ENCODE data around the gene RALGAPA1. TPM values are rescaled to one million over a fixed set of nuclear protein-coding genes. Genes with fewer than 3 reads are reported as not detected.

Gene RALGAPA1
- total and polyA plus RNA-seq, 2 experiments from 2014 or later, result 7.5 to 22.2 TPM

- Histone ChIP-seq H3K4me1 (ENCODE audit: insufficient read depth) (no peaks in the 10 kb centered on the region), H3K9ac (no peak overlapping the region)
Observed at GRCh38 chr14:35571598-35571997, 237.5 kb downstream of the RALGAPA1 start.

DNA sequence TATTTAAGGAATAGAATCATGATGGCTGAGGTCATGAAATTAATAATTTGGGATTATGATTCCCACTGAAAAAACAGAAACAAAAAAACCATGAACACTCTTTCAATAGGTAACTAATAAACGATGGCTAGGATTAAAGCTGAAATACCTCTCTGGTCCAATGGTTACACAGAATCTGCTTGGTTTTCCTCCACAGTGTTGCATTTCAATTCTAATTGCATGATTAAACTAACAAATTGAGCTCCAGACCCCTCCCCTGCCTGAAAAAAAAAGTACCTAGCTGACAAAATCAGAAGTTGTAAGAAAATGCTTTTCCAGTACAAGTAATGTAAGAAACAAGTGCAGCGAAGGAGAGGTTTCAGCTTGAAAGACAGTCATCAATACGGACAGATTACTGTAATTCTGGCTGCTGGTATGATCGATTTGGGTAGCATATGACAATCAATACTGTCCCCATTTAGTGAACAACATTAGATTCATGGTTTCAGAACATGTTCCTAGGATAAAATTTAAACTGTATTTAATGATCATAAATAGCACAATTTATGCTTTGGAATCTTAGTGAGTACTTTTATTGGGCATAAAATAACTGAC lies 243.1 kb downstream of the RALGAPA1 start:
- H3K4me2 ChIP-seq (ENCODE audit: unreplicated experiment), result no peak overlapping the region
- no peak for DNase-seq
- H3K27me3 ChIP-seq (replicated peaks; ENCODE audit: insufficient read depth), result no peaks in the 10 kb centered on the region
- no peak overlapping the region for H2AFZ ChIP-seq
- H3K9me3 ChIP-seq (ENCODE audit: low read depth), result no peaks in the 10 kb centered on the region
- H3K27ac ChIP-seq, result no peak overlapping the region
- H3K9ac ChIP-seq, result no peak overlapping the region
- no peak for TF ChIP-seq EZH2phosphoT487 (IDR thresholded peaks at IDR 0.05; ENCODE audit: insufficient read depth, low read depth)
- TF ChIP-seq EZH2 (IDR thresholded peaks at IDR 0.05; ENCODE audit: insufficient read depth, poor library complexity, severe bottlenecking), result no peak
- no peaks in the 10 kb centered on the region for H3F3A ChIP-seq (ENCODE audit: insufficient read depth)
- H3K79me2 ChIP-seq (ENCODE audit: insufficient read depth), result no peaks in the 10 kb centered on the region
- 93 to 98% methylated on average over 4 of the region's 4 CpGs for WGBS, 2 experiments (ENCODE audit: low coverage in 1 of 2, low lambda C conversion rate in 2 of 2, missing lambda C conversion rate in 2 of 2)
- H3K4me1 ChIP-seq (ENCODE audit: insufficient read depth), result no peaks in the 10 kb centered on the region
- no peaks in the 10 kb centered on the region for H3K9me2 ChIP-seq (ENCODE audit: insufficient read depth)
- H4K20me1 ChIP-seq (ENCODE audit: insufficient read depth), result no peaks in the 10 kb centered on the region
- in situ Hi-C loops (cut with MboI), result no loop called here
- H3K36me3 ChIP-seq (ENCODE audit: low read depth), result no peaks in the 10 kb centered on the region
- no peak overlapping the region for H3K4me3 ChIP-seq

More at GRCh38 chr14:35571598-35571997, 237.5 kb downstream of the RALGAPA1 start:
- Histone ChIP-seq H3K9me2 (ENCODE audit: insufficient read depth) (no peaks in the 10 kb centered on the region), H3K9me3 (ENCODE audit: low read depth) (no peaks in the 10 kb centered on the region), H3F3A (ENCODE audit: insufficient read depth) (no peaks in the 10 kb centered on the region), H3K27me3 (replicated peaks; ENCODE audit: insufficient read depth) (no peaks in the 10 kb centered on the region), H3K36me3 (ENCODE audit: low read depth) (peaks cover 7% of the 10 kb centered on the region; the same call in 1 of the 2 replicates), H2AFZ (no peak overlapping the region), H3K4me3 (no peak overlapping the region), H3K27ac (no peak overlapping the region), H3K4me2 (ENCODE audit: unreplicated experiment) (no peak overlapping the region), H3K79me2 (ENCODE audit: insufficient read depth) (no peaks in the 10 kb centered on the region), H4K20me1 (ENCODE audit: insufficient read depth) (no peaks in the 10 kb centered on the region)
- WGBS, 2 experiments (ENCODE audit: low coverage in 1 of 2, low lambda C conversion rate in 2 of 2, missing lambda C conversion rate in 2 of 2), result 96 to 99% methylated on average over 8 of the region's 8 CpGs
- TF ChIP-seq EZH2phosphoT487 (IDR thresholded peaks at IDR 0.05; ENCODE audit: insufficient read depth, low read depth), result no peak
- TF ChIP-seq EZH2 (IDR thresholded peaks at IDR 0.05; ENCODE audit: insufficient read depth, poor library complexity, severe bottlenecking), result no peak
- DNase-seq, result no peak
- in situ Hi-C loops (cut with MboI), result no loop called here

DNA sequence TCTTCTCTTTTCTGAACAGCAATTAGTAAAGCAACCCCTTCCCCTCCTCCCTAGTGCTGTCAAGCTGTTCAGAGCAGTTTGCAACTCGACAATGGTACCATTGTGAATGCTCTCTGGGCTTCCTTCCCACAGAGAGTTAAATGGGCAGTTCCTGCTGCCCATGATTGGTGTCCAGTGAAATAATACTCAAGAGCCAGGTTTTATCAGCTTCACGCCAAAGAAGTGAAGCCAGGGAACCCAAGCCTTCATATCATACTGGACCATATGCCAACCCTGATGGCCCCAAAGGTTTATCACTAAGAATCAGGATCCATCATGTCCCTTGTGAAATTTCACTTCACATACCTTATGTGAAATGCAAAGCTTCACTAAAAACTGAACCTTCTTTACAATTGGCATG lies 250.4 kb downstream of the RALGAPA1 start:
- Histone ChIP-seq H3K4me1 (ENCODE audit: insufficient read depth) (peaks cover 5% of the 10 kb centered on the region), H3K9me2 (ENCODE audit: insufficient read depth) (no peaks in the 10 kb centered on the region), H3K9me3 (ENCODE audit: low read depth) (no peaks in the 10 kb centered on the region), H4K20me1 (ENCODE audit: insufficient read depth) (no peaks in the 10 kb centered on the region), H3K4me2 (ENCODE audit: unreplicated experiment) (no peak overlapping the region), H3K36me3 (ENCODE audit: low read depth) (no peaks in the 10 kb centered on the region), H3K27me3 (replicated peaks; ENCODE audit: insufficient read depth) (no peaks in the 10 kb centered on the region), H3K27ac (no peak overlapping the region), H2AFZ (no peak overlapping the region), H3K79me2 (ENCODE audit: insufficient read depth) (no peaks in the 10 kb centered on the region), H3F3A (ENCODE audit: insufficient read depth) (peaks cover 17% of the 10 kb centered on the region; the same call in 1 of the 2 replicates), H3K4me3 (no peak overlapping the region), H3K9ac (no peak overlapping the region)
- in situ Hi-C loops (cut with MboI), result no loop called here
- TF ChIP-seq EZH2phosphoT487 (IDR thresholded peaks at IDR 0.05; ENCODE audit: insufficient read depth, low read depth), result no peak
- no peak for TF ChIP-seq EZH2 (IDR thresholded peaks at IDR 0.05; ENCODE audit: insufficient read depth, poor library complexity, severe bottlenecking)
- no peak for DNase-seq
- WGBS, 2 experiments (ENCODE audit: low coverage in 1 of 2, low lambda C conversion rate in 2 of 2, missing lambda C conversion rate in 2 of 2), result 74 to 81% methylated on average over 2 of the region's 2 CpGs

DNA sequence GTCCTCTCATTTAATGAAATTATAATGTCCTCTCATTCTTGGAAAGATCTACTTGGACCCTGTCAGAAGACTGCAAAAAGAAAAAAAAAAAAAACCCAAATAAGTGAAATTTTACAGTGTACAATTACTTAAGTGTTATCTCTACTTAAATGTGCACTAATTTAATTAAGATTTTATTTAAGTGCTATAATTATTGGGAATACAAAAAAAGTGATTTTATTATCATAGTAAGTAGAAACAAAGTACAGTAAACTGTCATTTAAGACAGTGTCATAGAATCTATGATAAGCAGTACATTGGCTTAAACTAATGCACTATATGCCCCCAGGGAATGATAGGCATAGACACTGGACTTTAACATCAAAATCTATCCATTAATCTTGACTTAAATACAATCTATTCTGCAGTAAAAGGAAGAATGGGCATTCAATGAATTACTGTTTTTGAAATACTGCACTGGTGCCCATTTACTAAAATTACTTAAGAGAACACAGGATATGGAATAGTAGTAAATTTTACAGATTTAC lies 251.8 kb downstream of the RALGAPA1 start:
- Histone ChIP-seq H3K27ac (no peak overlapping the region), H3K9me2 (ENCODE audit: insufficient read depth) (no peaks in the 10 kb centered on the region), H3K9me3 (ENCODE audit: low read depth) (no peaks in the 10 kb centered on the region), H3K4me3 (no peak overlapping the region), H4K20me1 (ENCODE audit: insufficient read depth) (no peaks in the 10 kb centered on the region), H3K79me2 (ENCODE audit: insufficient read depth) (no peaks in the 10 kb centered on the region), H2AFZ (no peak overlapping the region), H3F3A (ENCODE audit: insufficient read depth) (peaks cover 24% of the 10 kb centered on the region; the same call in 1 of the 2 replicates), H3K4me2 (ENCODE audit: unreplicated experiment) (no peak overlapping the region), H3K9ac (no peak overlapping the region), H3K36me3 (ENCODE audit: low read depth) (no peaks in the 10 kb centered on the region), H3K4me1 (ENCODE audit: insufficient read depth) (peaks cover 11% of the 10 kb centered on the region), H3K27me3 (replicated peaks; ENCODE audit: insufficient read depth) (no peaks in the 10 kb centered on the region)
- no peak for TF ChIP-seq EZH2 (IDR thresholded peaks at IDR 0.05; ENCODE audit: insufficient read depth, poor library complexity, severe bottlenecking)
- no peak for TF ChIP-seq EZH2phosphoT487 (IDR thresholded peaks at IDR 0.05; ENCODE audit: insufficient read depth, low read depth)
- in situ Hi-C loops (cut with MboI), result no loop called here
- no peak for DNase-seq

Measured in GM23248 (cell line).